Sigmoid colon (tissue), 3 donors: ENCODE results near the gene ADD1.

ENCODE experiments used
- POLR2A ChIP-seq, 2 donors: fragments of 450-650 bp; IDR thresholded peaks; one replicate each; pipeline ENCODE4 v1.6.1; 2016; ENCODE audit warnings: antibody characterized with exemption in 2 of 2, mild to moderate bottlenecking in 2 of 2, moderate library complexity in 2 of 2
- TF ChIP-seq, protein P1 (sequence below), 4 experiments: fragments of 450-650 bp in 3 of 4; fragments of 200-600 bp in 1 of 4; IDR thresholded peaks; one replicate each; pipeline ENCODE4 v1.5.1; 2016 to 2019; ENCODE audit warnings: antibody characterized with exemption in 4 of 4, mild to moderate bottlenecking in 3 of 4, moderate library complexity in 2 of 4

DNA sequence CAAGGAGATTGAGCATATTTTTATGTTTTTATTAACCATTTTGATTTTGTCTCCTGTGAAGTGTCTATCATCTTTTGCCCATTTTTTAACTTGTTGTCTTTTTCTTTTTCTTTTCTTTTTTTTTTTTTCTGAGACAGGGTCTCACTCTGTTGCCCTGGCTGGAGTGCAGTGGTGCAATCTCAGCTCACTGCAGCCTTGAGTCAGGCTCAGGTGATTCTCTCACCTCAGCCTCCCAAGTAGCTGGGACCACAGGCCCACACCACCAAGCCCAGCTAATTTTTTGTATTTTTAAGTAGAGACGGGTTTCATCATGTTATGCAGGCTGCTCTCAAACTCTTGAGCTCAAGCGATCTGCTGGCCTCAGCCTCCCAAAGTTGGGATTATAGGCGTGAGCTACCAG is 4.6 kb upstream of the ADD1 start:
- TF ChIP-seq, protein P1, sequence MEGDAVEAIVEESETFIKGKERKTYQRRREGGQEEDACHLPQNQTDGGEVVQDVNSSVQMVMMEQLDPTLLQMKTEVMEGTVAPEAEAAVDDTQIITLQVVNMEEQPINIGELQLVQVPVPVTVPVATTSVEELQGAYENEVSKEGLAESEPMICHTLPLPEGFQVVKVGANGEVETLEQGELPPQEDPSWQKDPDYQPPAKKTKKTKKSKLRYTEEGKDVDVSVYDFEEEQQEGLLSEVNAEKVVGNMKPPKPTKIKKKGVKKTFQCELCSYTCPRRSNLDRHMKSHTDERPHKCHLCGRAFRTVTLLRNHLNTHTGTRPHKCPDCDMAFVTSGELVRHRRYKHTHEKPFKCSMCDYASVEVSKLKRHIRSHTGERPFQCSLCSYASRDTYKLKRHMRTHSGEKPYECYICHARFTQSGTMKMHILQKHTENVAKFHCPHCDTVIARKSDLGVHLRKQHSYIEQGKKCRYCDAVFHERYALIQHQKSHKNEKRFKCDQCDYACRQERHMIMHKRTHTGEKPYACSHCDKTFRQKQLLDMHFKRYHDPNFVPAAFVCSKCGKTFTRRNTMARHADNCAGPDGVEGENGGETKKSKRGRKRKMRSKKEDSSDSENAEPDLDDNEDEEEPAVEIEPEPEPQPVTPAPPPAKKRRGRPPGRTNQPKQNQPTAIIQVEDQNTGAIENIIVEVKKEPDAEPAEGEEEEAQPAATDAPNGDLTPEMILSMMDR (IDR thresholded peaks at IDR 0.05): no peak
- no peak for TF ChIP-seq POLR2A (IDR thresholded peaks at IDR 0.05)
